GM12891 (cell line): Measurements from ENCODE around the gene PDGFRA.

ENCODE experiments used
- DNase-seq: peaks from one replicate; pipeline ENCODE4 v3.0.0; 2011; ENCODE audit warnings: low spot score; ENCODE audit not compliant: insufficient read length
- FAIRE-seq: peaks from 2 replicates; lab custom pipeline; 2011; peaks lifted over from hg19 to GRCh38; lab: Jason Lieb, UNC
- PAX5 ChIP-seq: IDR thresholded peaks from 2 replicates; pipeline ENCODE4 v1.6.1; 2011; ENCODE audit warnings: low read length, moderate library complexity, mild to moderate bottlenecking; ENCODE audit not compliant: insufficient read depth, severe bottlenecking
- POLR2A ChIP-seq: IDR thresholded peaks from 2 replicates; pipeline ENCODE4 v1.6.1; 2011; ENCODE audit warnings: low read depth, low read length, control low read depth
- POLR2AphosphoS5 ChIP-seq: IDR thresholded peaks from 2 replicates; pipeline ENCODE4 v1.6.1; 2011; ENCODE audit warnings: low read depth, low read length, control low read depth
- POU2F2 ChIP-seq: IDR thresholded peaks from 2 replicates; pipeline ENCODE4 v1.6.1; 2011; ENCODE audit warnings: low read depth, mild to moderate bottlenecking, control low read depth, low read length, moderate library complexity
- SPI1 ChIP-seq: IDR thresholded peaks from 2 replicates; pipeline ENCODE4 v1.6.1; 2011; ENCODE audit warnings: low read depth, low read length, control low read depth
- TAF1 ChIP-seq: IDR thresholded peaks from 2 replicates; pipeline ENCODE4 v1.6.1; 2011; ENCODE audit warnings: low read depth, low read length, control low read depth

PDGFRA gene

DNA sequence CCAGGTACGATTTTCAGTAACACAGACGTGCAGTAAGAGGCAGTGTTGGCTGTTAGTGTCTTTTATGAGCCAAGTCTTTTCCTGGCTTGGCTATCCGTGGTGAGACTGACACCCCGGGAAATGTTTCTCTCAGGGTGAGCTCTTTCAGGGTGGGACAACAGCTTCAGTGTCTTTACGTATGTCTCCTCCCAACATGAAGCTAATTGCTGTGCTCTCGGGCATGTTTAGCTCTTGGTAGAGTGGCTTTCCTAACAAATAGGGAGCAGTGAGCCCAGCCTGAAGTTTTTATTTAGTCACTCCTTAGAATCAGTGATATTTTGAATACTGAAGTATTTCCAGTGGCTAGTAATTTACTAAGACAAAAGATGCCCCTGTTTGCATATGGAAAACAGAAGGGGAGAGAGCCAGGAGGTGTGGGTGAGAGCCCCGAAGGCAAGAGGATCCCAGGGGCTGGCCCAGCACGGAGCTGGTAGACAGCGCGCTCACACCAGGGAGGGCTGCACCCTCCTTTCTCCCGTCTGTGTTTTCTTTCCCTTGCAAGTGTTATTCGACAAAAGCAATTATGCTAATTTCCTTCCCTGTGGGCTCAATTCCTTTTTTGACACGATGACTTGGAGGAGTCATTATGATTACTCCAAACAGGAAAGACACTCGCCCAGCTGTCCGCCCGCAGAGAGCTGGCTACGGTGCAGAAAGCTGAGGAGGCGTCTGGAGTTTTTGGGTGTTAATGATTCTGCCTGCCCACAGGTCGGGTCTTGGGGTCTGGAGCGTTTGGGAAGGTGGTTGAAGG lies 47.7 kb downstream of the PDGFRA start:
- FAIRE-seq, result no peak
- DNase-seq, result no peak
- TF ChIP-seq POU2F2 (no peak), SPI1 (no peak), TAF1 (no peak), POLR2AphosphoS5 (no peak), POLR2A (no peak), PAX5 (no peak)

DNA sequence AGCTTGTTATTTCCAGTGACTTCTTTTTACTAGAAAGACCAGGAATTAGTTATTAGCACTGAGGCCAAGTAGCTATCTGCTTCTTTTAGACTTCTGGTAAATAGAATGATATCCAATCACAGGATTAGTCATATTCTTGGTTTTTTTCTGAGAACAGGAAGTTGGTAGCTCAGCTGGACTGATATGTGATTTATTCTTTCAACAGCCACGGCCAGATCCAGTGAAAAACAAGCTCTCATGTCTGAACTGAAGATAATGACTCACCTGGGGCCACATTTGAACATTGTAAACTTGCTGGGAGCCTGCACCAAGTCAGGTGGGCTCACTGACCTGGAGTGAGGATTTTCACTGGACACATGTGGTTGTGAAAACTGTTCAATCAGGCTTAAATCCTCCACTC lies 48.6 kb downstream of the PDGFRA start:
- DNase-seq (peak; percentile 11), FAIRE-seq (peak; percentile 28)
- TF ChIP-seq SPI1, result no peak
- no peak for TF ChIP-seq TAF1
- TF ChIP-seq POLR2A, result no peak
- TF ChIP-seq PAX5, result no peak
- no peak for TF ChIP-seq POU2F2
- TF ChIP-seq POLR2AphosphoS5, result no peak

DNA sequence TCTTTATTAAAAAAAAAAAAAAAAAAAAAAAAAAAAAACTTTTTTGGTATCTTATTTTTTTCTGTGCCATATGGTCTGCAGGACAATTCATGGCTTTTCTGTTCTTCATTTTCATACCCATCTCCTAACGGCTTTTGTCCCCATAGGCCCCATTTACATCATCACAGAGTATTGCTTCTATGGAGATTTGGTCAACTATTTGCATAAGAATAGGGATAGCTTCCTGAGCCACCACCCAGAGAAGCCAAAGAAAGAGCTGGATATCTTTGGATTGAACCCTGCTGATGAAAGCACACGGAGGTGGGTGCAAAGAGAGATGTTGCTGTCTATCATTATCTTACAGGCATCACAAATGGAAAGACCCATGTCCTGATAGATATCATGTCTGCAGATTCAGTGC lies 49.1 kb downstream of the PDGFRA start:
- no peak for FAIRE-seq
- TF ChIP-seq POU2F2 (no peak), TAF1 (no peak), POLR2A (no peak), PAX5 (no peak), SPI1 (no peak), POLR2AphosphoS5 (no peak)
- DNase-seq, result no peak

DNA sequence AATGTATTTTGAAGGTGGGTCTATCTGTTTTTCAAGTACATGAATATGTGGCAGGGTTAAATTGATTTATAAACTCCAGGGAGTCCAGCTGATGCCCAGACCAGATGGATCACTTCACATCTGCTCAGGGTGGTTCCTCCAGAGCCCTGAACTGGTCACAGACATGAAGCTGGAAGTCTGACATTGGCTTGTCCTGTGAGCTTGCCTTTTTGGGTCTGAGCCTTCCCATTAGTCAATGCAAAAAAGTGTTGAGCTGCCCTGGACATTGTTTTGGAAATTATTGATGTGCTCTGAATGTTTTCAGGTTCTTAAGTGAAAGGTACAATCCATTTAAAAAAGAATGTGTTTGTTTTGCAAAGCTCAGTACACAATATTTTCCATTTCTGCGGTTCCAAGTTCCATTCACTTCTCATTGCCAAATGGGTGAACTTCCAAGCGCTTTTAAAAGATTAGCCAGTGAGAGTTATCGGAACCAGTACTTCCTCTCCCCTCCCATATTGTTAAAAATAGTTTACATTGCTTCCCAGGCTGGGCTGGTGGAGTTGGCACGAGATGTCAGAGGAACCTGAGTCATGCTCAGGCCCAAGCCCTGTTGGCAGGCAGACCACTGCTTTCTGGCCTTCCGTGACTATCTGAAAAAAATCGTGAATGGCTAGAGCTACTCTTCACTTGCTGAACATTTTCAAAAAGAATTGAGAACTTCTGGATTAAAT lies 52.1 kb downstream of the PDGFRA start:
- TF ChIP-seq POLR2AphosphoS5 (no peak), TAF1 (no peak), POU2F2 (no peak), POLR2A (no peak), SPI1 (no peak), PAX5 (no peak)
- no peak for FAIRE-seq
- no peak for DNase-seq

DNA sequence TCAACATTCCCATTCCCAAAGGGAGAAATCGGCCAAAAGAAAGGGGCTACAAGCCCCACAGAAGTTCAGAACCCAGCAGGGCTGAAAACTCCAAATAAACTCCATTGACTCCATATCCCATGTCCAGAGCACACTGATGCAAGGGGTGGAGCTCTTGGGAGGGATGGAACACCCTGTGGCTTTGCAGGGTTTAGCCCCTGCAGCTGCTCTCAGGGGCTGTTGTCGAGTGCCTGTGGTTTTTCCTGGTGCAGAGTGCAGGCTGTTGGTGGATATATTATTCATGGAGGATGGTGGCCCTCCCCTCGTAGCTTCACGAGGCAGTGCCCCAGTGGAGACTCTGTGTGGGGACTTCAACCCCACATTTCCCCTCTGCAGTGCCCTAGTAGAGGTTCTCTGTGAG lies 53.7 kb downstream of the PDGFRA start:
- TF ChIP-seq PAX5 (no peak), TAF1 (no peak), SPI1 (no peak), POU2F2 (no peak), POLR2AphosphoS5 (no peak), POLR2A (no peak)
- DNase-seq, result no peak
- FAIRE-seq, result no peak

DNA sequence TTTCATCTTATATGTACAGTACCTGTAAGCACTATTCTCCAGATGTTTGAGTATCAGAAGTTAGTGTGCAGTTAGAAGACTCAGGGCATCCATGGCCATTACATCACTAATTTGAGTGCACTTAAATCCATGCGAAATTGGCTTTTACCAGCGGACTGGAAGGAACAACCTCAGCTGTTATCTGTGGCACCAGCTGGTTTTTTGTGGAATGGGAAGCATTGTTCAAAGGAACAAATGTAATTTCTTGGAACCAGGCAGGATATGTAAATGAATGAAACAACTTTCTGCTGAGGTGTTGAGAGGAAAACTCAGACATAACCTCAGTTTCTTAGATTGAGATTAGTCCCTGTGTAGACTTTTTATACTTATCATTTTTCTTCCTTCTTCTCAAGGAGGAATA lies 60.2 kb downstream of the PDGFRA start:
- FAIRE-seq (no peak), DNase-seq (no peak)
- no peak for TF ChIP-seq PAX5
- no peak for TF ChIP-seq POU2F2

DNA sequence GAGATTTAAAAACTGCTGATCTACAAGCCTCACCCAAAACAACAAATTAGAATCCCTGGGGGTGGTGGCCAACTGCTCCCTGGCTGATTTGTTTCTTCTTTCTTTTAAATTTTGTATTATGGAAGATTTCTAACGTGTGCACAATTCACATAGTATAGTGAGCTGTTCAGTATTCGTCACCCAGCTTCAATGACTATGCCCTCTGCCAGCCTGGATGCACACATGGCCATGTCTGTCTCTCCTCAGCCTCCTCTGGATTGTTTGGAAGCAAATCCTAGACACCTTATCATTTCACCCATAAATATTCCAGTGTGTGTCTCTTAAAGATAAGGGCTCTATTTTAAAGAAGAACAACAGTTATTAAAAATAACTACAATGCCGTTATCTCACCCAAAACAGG lies 61.9 kb downstream of the PDGFRA start:
- TF ChIP-seq POLR2AphosphoS5, result no peak
- no peak for TF ChIP-seq POU2F2
- no peak for TF ChIP-seq PAX5
- no peak for TF ChIP-seq SPI1
- TF ChIP-seq TAF1, result no peak
- TF ChIP-seq POLR2A, result no peak
- DNase-seq, result no peak
- FAIRE-seq, result no peak

DNA sequence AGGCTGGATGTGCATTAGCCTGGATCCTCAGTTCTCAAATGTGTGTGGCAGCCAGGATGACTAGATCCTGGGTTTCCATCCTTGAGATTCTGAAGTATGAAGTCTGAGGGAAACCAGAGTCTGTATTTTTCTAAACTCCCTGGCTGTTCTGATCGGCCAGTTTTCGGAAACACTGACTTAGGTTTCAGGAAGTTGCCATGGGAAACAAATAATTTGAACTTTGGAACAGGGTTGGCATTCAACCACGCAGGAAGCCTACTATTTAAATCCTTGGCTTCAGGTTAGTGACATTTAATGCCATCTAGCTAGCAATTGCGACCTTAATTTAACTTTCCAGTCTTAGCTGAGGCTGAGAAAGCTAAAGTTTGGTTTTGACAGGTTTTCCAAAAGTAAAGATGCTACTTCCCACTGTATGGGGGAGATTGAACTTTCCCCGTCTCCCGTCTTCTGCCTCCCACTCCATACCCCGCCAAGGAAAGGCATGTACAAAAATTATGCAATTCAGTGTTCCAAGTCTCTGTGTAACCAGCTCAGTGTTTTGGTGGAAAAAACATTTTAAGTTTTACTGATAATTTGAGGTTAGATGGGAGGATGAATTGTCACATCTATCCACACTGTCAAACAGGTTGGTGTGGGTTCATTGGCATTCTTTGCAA lies 67.6 kb downstream of the PDGFRA start:
- TF ChIP-seq TAF1 (no peak), POLR2AphosphoS5 (no peak), SPI1 (no peak), POLR2A (no peak), PAX5 (no peak), POU2F2 (no peak)
- FAIRE-seq, result no peak

DNA sequence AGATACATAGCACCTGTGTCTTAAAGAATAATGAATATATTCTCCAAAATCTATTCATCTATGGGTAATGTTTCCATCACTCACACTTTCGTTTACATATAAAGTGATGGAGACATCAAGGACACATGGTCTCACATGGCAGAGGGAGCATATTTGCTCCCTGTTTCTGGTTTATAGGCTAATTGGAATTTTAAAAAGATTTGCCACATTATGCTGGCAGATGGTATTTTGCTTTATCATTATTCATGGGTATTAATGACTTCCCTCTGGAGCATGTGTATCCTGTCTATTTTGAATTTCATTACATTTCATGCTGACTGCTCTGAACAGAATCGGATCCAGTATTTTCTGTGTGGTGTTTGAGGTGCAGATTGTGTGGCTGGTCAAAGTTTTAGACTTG lies 79.0 kb downstream of the PDGFRA start:
- FAIRE-seq (no peak), DNase-seq (no peak)
- TF ChIP-seq POLR2A, result no peak
- TF ChIP-seq PAX5, result no peak
- TF ChIP-seq SPI1, result no peak
- TF ChIP-seq POLR2AphosphoS5, result no peak
- TF ChIP-seq TAF1, result no peak
- no peak for TF ChIP-seq POU2F2

More for the DNA sequence above, 67.6 kb downstream of the PDGFRA start:
- no peak for DNase-seq
